ENCODE measurements around the gene ZNF521. TPM values are rescaled to one million over a fixed set of nuclear protein-coding genes. Genes with fewer than 3 reads are reported as not detected.

ZNF521 gene
- total RNA-seq, 1 donor from 2014 or later: 10.3 TPM

GRCh38 chr18:25056429-25056828 is 295.5 kb downstream of the ZNF521 start:
- DNase-seq: no peak
- Histone ChIP-seq H3K27ac (replicated peaks) (no peak overlapping the region), H3K36me3 (no peaks in the 10 kb centered on the region), H3K4me3 (no peak overlapping the region), H3K27me3 (ENCODE audit: low read depth) (no peaks in the 10 kb centered on the region), H3K4me1 (no peaks in the 10 kb centered on the region), H3K9me3 (replicated peaks) (no peaks in the 10 kb centered on the region)
- intact Hi-C loops (cut with micrococcal nuclease): no loop called here
- TF ChIP-seq, protein P1, sequence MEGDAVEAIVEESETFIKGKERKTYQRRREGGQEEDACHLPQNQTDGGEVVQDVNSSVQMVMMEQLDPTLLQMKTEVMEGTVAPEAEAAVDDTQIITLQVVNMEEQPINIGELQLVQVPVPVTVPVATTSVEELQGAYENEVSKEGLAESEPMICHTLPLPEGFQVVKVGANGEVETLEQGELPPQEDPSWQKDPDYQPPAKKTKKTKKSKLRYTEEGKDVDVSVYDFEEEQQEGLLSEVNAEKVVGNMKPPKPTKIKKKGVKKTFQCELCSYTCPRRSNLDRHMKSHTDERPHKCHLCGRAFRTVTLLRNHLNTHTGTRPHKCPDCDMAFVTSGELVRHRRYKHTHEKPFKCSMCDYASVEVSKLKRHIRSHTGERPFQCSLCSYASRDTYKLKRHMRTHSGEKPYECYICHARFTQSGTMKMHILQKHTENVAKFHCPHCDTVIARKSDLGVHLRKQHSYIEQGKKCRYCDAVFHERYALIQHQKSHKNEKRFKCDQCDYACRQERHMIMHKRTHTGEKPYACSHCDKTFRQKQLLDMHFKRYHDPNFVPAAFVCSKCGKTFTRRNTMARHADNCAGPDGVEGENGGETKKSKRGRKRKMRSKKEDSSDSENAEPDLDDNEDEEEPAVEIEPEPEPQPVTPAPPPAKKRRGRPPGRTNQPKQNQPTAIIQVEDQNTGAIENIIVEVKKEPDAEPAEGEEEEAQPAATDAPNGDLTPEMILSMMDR (IDR thresholded peaks at IDR 0.05; ENCODE audit: borderline replicate concordance): no peak

GRCh38 chr18:25055076-25055475 is 296.9 kb downstream of the ZNF521 start:
- intact Hi-C loops (cut with micrococcal nuclease): no loop called here
- Histone ChIP-seq H3K9me3 (replicated peaks) (no peaks in the 10 kb centered on the region), H3K4me3 (no peak overlapping the region), H3K27me3 (ENCODE audit: low read depth) (no peaks in the 10 kb centered on the region), H3K36me3 (no peaks in the 10 kb centered on the region), H3K4me1 (no peaks in the 10 kb centered on the region), H3K27ac (replicated peaks) (no peak overlapping the region)
- TF ChIP-seq, protein P1 (IDR thresholded peaks at IDR 0.05; ENCODE audit: borderline replicate concordance): no peak
- DNase-seq: no peak

DNA sequence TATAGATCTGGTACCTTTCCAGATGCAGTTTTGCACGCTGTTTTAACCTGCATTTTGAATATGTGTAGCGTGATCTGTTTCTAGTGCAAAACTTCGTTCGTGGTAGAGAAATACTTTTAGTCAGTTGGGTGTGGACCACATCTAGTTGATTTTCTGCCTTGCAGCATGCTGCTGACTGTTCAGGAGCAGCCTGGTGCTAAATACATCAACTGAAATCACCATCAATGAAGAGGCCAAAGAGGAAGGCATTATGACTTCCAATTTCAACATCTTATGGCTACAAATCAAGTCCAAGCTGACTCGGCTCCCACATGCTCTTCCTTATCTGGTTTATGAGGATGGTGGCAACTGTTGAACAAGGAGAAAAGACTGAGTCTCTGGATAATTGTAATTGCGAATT is 298.5 kb downstream of the ZNF521 start:
- no peak overlapping the region for H3K4me3 ChIP-seq
- no peaks in the 10 kb centered on the region for H3K36me3 ChIP-seq
- no peaks in the 10 kb centered on the region for H3K9me3 ChIP-seq (replicated peaks)
- H3K27ac ChIP-seq (replicated peaks): no peak overlapping the region
- no peaks in the 10 kb centered on the region for H3K27me3 ChIP-seq (ENCODE audit: low read depth)
- no peaks in the 10 kb centered on the region for H3K4me1 ChIP-seq
- TF ChIP-seq, protein P1 (IDR thresholded peaks at IDR 0.05; ENCODE audit: borderline replicate concordance): no peak
- DNase-seq: no peak
- intact Hi-C loops (cut with micrococcal nuclease): no loop called here

- Histone ChIP-seq H3K27me3 (ENCODE audit: low read depth) (no peaks in the 10 kb centered on the region), H3K27ac (replicated peaks) (no peak overlapping the region), H3K36me3 (no peaks in the 10 kb centered on the region), H3K4me3 (no peak overlapping the region), H3K9me3 (replicated peaks) (no peaks in the 10 kb centered on the region), H3K4me1 (no peaks in the 10 kb centered on the region)
- intact Hi-C loops (cut with micrococcal nuclease): no loop called here
- TF ChIP-seq, protein P1 (IDR thresholded peaks at IDR 0.05; ENCODE audit: borderline replicate concordance): no peak
- no peak for DNase-seq
These were observed 299.4 kb downstream of the ZNF521 start for GRCh38 chr18:25052511-25052921.

DNA sequence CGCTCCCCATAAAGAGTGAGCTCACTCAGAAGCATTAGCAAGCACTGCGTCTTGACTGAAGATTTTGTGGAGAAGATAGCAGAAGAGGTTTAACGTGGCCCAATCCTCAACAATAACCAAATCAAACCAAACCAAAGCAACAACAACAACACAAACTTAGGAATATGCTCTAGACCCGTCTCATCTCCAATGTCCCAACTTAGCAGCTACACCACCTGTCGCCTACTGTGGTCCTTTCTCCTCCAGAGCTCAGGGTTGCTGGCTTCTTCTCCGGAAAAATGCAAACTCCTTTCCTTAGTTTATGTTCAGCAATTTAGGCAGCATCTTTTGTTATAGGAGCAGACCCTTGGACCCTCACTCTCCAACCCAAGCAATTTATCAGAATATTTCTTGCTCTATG is 301.4 kb downstream of the ZNF521 start:
- H3K9me3 ChIP-seq (replicated peaks): no peaks in the 10 kb centered on the region
- no peaks in the 10 kb centered on the region for H3K4me1 ChIP-seq
- intact Hi-C loops (cut with micrococcal nuclease): no loop called here
- no peak for DNase-seq
- no peaks in the 10 kb centered on the region for H3K36me3 ChIP-seq
- H3K4me3 ChIP-seq: no peak overlapping the region
- TF ChIP-seq, protein P1 (IDR thresholded peaks at IDR 0.05; ENCODE audit: borderline replicate concordance): no peak
- H3K27me3 ChIP-seq (ENCODE audit: low read depth): no peaks in the 10 kb centered on the region
- no peak overlapping the region for H3K27ac ChIP-seq (replicated peaks)

DNA sequence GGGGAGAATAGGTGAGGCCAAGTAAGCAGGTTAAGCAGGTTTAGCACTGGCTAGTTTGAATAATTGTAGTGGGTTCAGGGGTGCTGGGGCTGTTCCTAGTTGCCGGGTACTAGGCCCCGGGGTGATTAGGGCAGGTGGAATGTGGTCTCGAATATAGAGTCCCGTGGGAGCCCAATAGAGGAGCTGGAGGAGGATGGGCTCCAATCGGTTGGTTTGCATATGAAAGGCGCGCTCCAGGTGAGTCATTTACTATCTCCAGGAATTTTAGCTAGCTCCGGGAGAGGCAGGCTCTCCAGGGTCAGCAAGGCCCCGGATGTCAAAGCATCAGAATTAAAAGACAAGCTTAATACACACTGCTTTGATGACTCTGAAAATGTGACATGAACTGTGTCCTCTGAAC is 304.0 kb downstream of the ZNF521 start:
- Histone ChIP-seq H3K9me3 (replicated peaks) (no peaks in the 10 kb centered on the region), H3K4me1 (no peaks in the 10 kb centered on the region), H3K27me3 (ENCODE audit: low read depth) (no peaks in the 10 kb centered on the region), H3K4me3 (no peak overlapping the region), H3K27ac (replicated peaks) (no peak overlapping the region), H3K36me3 (no peaks in the 10 kb centered on the region)
- intact Hi-C loops (cut with micrococcal nuclease): no loop called here
- no peak for DNase-seq
- TF ChIP-seq, protein P1 (IDR thresholded peaks at IDR 0.05; ENCODE audit: borderline replicate concordance): no peak

All from left ventricle myocardium inferior (tissue), 1 donor.